Mucosa of descending colon (tissue), 3 donors: Measurements from ENCODE around the gene ZNF407. TPM values are rescaled to one million over a fixed set of nuclear protein-coding genes. Genes with fewer than 3 reads are reported as not detected.
A peak's percentile ranks its signal among the peaks of the same experiment; 100 is the strongest.

Experiments
- ATAC-seq: fragments of 200-7000 bp; cut with Tn5 transposase; one replicate; pipeline ENCODE4 v1.9.1; 2020; ENCODE audit warnings: mild to moderate bottlenecking, moderate library complexity
- DNase-seq, 3 donors: peaks; one replicate each; pipeline ENCODE4 v3.0.0-alpha.2; 2020
- H3K36me3 ChIP-seq: fragments of 200-600 bp; one replicate; pipeline ENCODE4 v1.8.0; 2021; ENCODE audit warnings: low read depth, mild to moderate bottlenecking
- H3K4me1 ChIP-seq: fragments of 200-600 bp; one replicate; pipeline ENCODE4 v1.8.0; 2021; ENCODE audit warnings: low read depth, mild to moderate bottlenecking
- H3K4me3 ChIP-seq: fragments of 200-600 bp; one replicate; pipeline ENCODE4 v1.8.0; 2021; ENCODE audit warnings: mild to moderate bottlenecking
- H3K9me3 ChIP-seq: fragments of 200-600 bp; one replicate; pipeline ENCODE4 v1.8.0; 2021; ENCODE audit warnings: mild to moderate bottlenecking
- CTCF ChIP-seq: fragments of 200-600 bp; IDR thresholded peaks from one replicate; pipeline ENCODE4 v1.8.0; 2022; ENCODE audit warnings: antibody characterized with exemption, mild to moderate bottlenecking
- intact Hi-C, 2 donors: fragments of 100-400 bp; cut with DNase I in 1 of 2; cut with micrococcal nuclease in 1 of 2; formaldehyde crosslinking; loops; one replicate each; pipeline versions ENCODE4 v1.11.0 to v1.11.1; 2022; cut with DNase I, micrococcal nuclease
- total RNA-seq, 3 donors: library from RNA; stranded (reverse); fragmentation: NEBNext Ultra II Directional in 2 of 3; extraction: Animal tissue kit (Norgen Biotek cat#: 25700) in 2 of 3; gene quantifications; one replicate each; pipeline versions ENCODE4 v1.2.1 to v1.2.4, GENCODE V29; 2021 to 2023
- donor health status: DM: no; HTN: no; CAD: no; lungs with moderate emphysema.
- donor health status: DM: no; HTN: no; CAD: no.
- donor health status: DM: no; HTN: yes; CAD: no.

The ZNF407 gene
- total RNA-seq, 3 donors from 2014 or later = 13.0 to 25.1 (median 18.8) TPM

- TF ChIP-seq CTCF = no peak
- Histone ChIP-seq H3K4me1 (no peaks in the 10 kb centered on the region), H3K9me3 (no peaks in the 10 kb centered on the region), H3K4me3 (no peak overlapping the region), H3K36me3 (no peaks in the 10 kb centered on the region)
- no peak for DNase-seq
- ATAC-seq = no peak
- intact Hi-C loops = no loop called here
These were observed 391.5 kb downstream of the ZNF407 start for GRCh38 chr18:74989134-74989533.

GRCh38 chr18:74990563-74991081, 393.0 kb downstream of the ZNF407 start:
- intact Hi-C loops = no loop called here
- H3K36me3 ChIP-seq = no peaks in the 10 kb centered on the region
- DNase-seq (no peak), ATAC-seq (no peak)
- H3K4me3 ChIP-seq = no peak overlapping the region
- H3K4me1 ChIP-seq = no peaks in the 10 kb centered on the region
- H3K9me3 ChIP-seq = no peaks in the 10 kb centered on the region
- no peak for TF ChIP-seq CTCF

- Histone ChIP-seq H3K4me1 (no peaks in the 10 kb centered on the region), H3K36me3 (no peaks in the 10 kb centered on the region), H3K9me3 (no peaks in the 10 kb centered on the region), H3K4me3 (no peak overlapping the region)
- peak; percentile 64 for ATAC-seq
- peak in 2 of 3 donors; percentile 29 to 54 for DNase-seq
- intact Hi-C loops = no loop called here
- TF ChIP-seq CTCF = no peak
These were observed 397.1 kb downstream of the ZNF407 start for GRCh38 chr18:74994502-74995418.

- no peaks in the 10 kb centered on the region for H3K36me3 ChIP-seq
- no peak for DNase-seq
- no peaks in the 10 kb centered on the region for H3K9me3 ChIP-seq
- no peak for ATAC-seq
- no peak overlapping the region for H3K4me3 ChIP-seq
- TF ChIP-seq CTCF = no peak
- H3K4me1 ChIP-seq = no peaks in the 10 kb centered on the region
- intact Hi-C loops = no loop called here
These were observed 397.7 kb downstream of the ZNF407 start for GRCh38 chr18:74995419-74995736.

- H3K36me3 ChIP-seq = no peaks in the 10 kb centered on the region
- no peaks in the 10 kb centered on the region for H3K9me3 ChIP-seq
- no peak overlapping the region for H3K4me3 ChIP-seq
- TF ChIP-seq CTCF = no peak
- DNase-seq (no peak), ATAC-seq (no peak)
- intact Hi-C loops = no loop called here
- no peaks in the 10 kb centered on the region for H3K4me1 ChIP-seq
These were observed 398.4 kb downstream of the ZNF407 start for GRCh38 chr18:74996055-74996454.
